Measurements from ENCODE around the gene MARCHF10.

MARCHF10 gene

GRCh38 chr17:62657690-62658089 lies 150.4 kb downstream of the MARCHF10 start:
- DNase-seq (ENCODE audit: low read depth): no peak

DNA sequence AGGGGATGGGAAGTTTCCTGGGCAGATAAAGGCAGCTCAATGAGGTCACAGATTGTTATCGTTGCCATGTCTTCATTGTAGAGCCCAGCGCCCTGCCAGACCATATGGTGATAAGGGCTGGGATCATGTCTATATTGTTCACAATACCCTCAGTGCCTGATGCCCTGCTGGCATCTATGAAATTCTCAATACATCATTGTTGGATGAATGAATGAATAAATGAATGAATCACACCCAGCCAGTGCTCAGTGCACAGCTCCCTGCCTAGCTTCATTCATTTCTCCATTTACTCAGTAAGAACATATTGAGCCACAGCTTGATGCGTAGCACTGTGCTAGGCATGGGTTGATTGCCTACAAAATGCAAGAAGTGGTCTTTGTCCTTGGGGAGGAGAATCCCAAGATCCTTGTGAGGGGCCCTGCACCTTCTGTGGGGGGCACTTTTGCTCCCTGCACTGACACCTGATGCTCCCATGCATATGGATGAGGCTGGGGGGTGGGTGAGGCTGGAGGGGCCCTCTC lies 150.9 kb downstream of the MARCHF10 start:
- no peak for DNase-seq (ENCODE audit: low read depth)

DNA sequence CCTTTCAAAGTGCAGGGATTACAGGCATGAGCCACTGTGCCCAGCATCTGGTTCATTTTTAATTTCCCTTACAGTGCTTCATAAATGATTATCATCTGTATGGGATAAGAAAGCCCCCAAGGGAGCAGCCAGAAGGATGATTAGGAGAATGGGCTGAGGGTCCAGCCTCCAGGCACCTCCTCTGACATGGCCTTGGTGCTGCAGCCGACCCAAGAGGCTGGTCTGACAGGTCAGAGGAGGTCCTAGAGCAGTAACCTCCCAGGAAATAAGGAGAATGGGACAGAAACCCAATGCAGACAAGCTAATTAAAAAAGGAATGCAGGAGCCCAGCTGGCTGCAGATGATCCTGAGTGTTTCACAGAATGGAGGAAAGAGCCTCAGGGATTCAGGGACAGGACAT lies 151.7 kb downstream of the MARCHF10 start:
- DNase-seq (ENCODE audit: low read depth): no peak

GRCh38 chr17:62655656-62656055 lies 152.5 kb downstream of the MARCHF10 start:
- no peak for DNase-seq (ENCODE audit: low read depth)

DNA sequence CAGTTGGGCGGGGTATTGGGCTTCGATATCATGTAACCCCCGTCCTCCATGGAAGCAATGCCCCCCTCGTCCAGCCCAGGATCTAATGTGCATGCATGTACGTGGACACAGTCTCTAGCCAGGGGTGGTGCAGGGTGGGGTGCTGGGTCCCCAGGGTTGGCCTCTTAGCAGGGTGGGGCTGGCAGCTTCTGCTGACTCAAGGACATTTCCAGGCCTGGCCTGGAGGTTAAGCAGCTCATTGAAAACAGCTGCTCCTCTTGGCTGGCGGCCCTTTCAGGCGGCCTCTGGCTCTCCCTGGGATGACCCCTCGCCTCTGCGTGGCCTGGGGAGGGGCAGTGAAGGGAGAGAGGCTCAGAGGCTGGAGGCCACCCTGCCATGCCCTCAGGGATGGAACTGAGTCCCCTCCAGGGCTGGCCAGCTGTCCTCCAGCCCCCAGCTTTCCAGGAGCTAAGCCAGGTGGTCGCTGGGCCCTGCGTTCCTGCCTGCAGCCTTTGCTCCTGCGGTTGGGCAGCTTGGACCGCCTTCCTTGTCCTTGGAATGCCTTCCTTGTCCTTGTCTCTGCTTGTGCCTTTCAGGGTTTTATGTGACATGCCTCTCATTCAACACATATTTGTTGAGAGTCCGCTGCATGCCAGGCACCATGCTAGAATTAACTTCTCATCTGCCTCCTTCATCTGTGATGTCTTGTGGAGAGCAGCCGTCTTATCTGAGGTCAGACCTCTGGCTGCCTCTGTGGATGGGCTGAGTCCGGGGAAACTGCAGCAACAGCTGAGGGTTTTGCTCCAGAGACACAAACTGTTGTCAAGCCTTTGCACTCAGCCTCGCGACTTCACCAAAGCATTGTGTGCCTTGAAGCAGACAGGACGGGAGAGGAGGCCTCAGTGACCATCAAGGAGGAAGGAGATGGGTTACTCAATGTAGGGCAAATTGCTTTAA lies 154.0 kb downstream of the MARCHF10 start:
- peak; percentile 77 for DNase-seq (ENCODE audit: low read depth)

DNA sequence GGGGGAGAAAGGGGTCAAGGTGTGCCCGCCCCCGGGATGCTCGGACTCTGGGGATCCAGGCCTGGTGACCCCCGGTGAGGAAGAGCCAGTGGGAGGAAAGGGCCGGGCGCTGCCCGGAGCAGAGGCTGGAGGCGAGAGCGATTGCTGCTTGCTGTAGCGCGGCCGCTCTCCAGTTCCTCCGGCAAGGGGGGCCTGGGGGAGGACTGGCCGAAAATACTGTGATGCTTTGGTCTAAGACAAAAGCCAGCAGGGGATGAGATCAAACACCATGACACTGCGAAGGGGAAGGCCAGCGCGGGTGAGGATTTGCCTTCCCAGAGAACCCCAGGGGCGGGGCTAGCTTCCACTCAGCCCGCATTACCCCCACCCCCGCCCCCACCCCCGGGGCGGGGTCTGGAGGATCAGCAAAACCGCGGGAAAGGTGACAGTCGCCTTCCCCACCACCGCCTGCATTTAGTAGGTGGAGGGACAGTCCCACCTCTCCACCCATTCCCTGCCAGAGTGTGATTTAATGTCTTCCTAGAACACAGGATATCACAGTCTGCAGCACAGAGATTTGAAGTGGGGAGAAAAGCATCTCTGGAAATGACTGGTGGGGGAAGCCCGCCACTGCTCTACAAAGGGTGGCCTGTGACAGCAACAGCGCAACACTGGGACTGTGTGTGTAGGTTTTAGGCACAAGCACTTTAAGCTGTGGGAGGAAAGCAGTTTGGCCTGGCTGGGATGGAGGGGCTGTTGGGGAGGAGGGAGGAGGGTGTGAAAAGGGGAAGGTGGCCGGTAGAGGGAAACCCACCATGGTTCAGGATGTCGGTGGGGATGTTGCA lies 154.9 kb downstream of the MARCHF10 start:
- DNase-seq (ENCODE audit: low read depth): no peak

DNA sequence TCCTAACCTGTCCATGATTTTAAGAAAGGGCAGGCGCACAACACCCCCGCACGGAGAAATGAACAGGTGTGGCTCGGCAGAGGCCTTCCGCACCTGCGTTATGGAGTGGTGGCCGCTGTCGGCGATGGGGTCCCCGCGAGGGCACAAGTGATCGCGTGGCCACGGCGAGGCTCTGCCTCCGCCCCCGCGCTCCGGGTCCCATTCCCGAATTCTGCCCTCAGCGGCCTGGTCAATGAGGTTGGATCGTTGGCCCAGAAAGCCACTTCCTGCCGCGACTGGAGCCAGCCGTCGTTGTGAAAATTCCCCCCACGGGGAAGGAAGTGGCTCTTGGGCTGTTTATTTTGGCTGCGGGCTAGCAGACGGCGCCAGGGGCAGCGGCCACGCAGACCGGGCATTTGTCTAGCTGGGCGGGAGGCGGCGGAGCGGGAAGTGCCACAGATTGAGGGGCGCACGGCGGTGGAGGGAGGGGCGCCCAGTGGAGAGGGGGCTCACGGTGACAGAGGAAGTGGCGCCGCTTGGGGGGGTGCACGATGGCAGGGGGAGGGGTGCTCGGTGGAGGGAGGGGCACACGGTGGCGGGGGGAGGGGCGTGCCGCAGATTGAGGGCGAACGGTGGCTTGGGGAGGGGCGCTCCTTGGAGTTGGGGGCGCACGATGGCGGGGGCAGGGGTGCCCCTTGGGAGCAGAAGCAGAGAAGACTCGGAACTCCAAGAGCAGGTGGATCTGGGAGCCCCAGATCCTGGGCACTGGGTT lies 155.7 kb downstream of the MARCHF10 start:
- no peak for DNase-seq (ENCODE audit: low read depth)

All from GM04503 (cell line).